GM12878 (cell line): ENCODE data around the gene RAD51B. TPM values are rescaled to one million over a fixed set of nuclear protein-coding genes. Genes with fewer than 3 reads are reported as not detected.

Experiments
- ATAC-seq: fragments of 200-7000 bp; cut with Tn5 transposase; 3 replicates; pipeline ENCODE4 v1.9.1; 2020; ENCODE audit warnings: mild to moderate bottlenecking, moderate library complexity
- BruUV-seq: library from RNA; stranded (reverse); fragments of 400-500 nt; replicated peaks from 2 replicates; lab custom pipeline; 2021; lab: Mats Ljungman, UMichigan
- CTCF ChIA-PET: fragments of 300-600 bp; sonication (Branson Sonifier 250); formaldehyde crosslinking; extraction: SDS; loops from one replicate; lab custom pipeline; 2021; ENCODE audit warnings: inconsistent platforms; lab: Yijun Ruan, JAX
- POLR2A ChIA-PET: fragments of 350-600 bp; formaldehyde crosslinking; extraction: SDS; loops from one replicate; lab custom pipeline; 2021; ENCODE audit warnings: inconsistent platforms; lab: Charles Lee
- RAD21 ChIA-PET: fragments of 300-600 bp; sonication (Branson Sonifier 250); formaldehyde crosslinking; loops from one replicate; lab custom pipeline; 2023; ENCODE audit warnings: antibody characterized with exemption; ENCODE audit not compliant: unreplicated experiment; lab: Charles Lee
- SMC1A ChIA-PET: fragments of 300-600 bp; sonication (Branson Sonifier 250); formaldehyde crosslinking; loops from one replicate; lab custom pipeline; 2023; ENCODE audit not compliant: unreplicated experiment, uncharacterized antibody; lab: Charles Lee
- DNase-seq: peaks from one replicate; pipeline ENCODE4 v3.0.0-alpha.2; 2011; ENCODE audit warnings: low read depth, low spot score
- FAIRE-seq: peaks from 3 replicates; lab custom pipeline; 2011; peaks lifted over from hg19 to GRCh38; lab: Jason Lieb, UNC
- H2AFZ ChIP-seq: 2 replicates; pipeline ENCODE4 v1.6.0; 2011; ENCODE audit warnings: low read depth, low read length, control low read depth; ENCODE audit not compliant: control insufficient read depth
- H3K27ac ChIP-seq: 2 replicates; pipeline ENCODE4 v1.5.1; 2011; ENCODE audit warnings: control low read depth; ENCODE audit not compliant: control insufficient read depth, insufficient read depth
- H3K27me3 ChIP-seq, 2 experiments: replicated peaks in 1 of 2; 2 replicates each; pipeline versions ENCODE4 v1.6.0 to v1.6.1; 2011; ENCODE audit warnings: low read length in 1 of 2; ENCODE audit not compliant: control insufficient read depth in 2 of 2, insufficient read depth in 2 of 2
- H3K36me3 ChIP-seq, 2 experiments: 2 replicates each; pipeline ENCODE4 v1.5.1; 2011; ENCODE audit warnings: low read length in 1 of 2; ENCODE audit not compliant: control insufficient read depth in 2 of 2, insufficient read depth in 2 of 2
- H3K4me1 ChIP-seq: 2 replicates; pipeline ENCODE4 v1.6.1; 2011; ENCODE audit warnings: mild to moderate bottlenecking, low read length, moderate library complexity, mixed read lengths; ENCODE audit not compliant: control insufficient read depth, insufficient read depth
- H3K4me2 ChIP-seq: 2 replicates; pipeline ENCODE4 v1.6.0; 2011; ENCODE audit warnings: control low read depth; ENCODE audit not compliant: control insufficient read depth, insufficient read depth
- H3K4me3 ChIP-seq: fragments of 200-600 bp; sonication (generic); 2 replicates; pipeline ENCODE4 v1.5.1; 2016
- H3K79me2 ChIP-seq: 2 replicates; pipeline ENCODE4 v1.6.0; 2011; ENCODE audit warnings: low read length; ENCODE audit not compliant: control insufficient read depth, insufficient read depth
- H3K9ac ChIP-seq: 2 replicates; pipeline ENCODE4 v1.8.0; 2011; ENCODE audit warnings: low read length, control low read depth, mixed read lengths; ENCODE audit not compliant: control insufficient read depth, insufficient read depth
- H3K9me3 ChIP-seq: replicated peaks from 3 replicates; pipeline ENCODE4 v1.5.1; 2011; ENCODE audit warnings: mild to moderate bottlenecking, low read length; ENCODE audit not compliant: control insufficient read depth, insufficient read depth
- H4K20me1 ChIP-seq: 2 replicates; pipeline ENCODE4 v1.6.0; 2011; ENCODE audit not compliant: control insufficient read depth, insufficient read depth
- CBX5 ChIP-seq: sonication (generic); IDR thresholded peaks from 2 replicates; pipeline ENCODE4 v1.6.1; 2016; ENCODE audit warnings: low read depth, moderate library complexity, mild to moderate bottlenecking, inconsistent platforms
- CHD4 ChIP-seq: fragments of 200-600 bp; sonication (generic); IDR thresholded peaks from 2 replicates; pipeline ENCODE4 v1.6.1; 2016; ENCODE audit warnings: mild to moderate bottlenecking
- CREB1 ChIP-seq: IDR thresholded peaks from 2 replicates; pipeline ENCODE4 v1.6.1; 2012; ENCODE audit warnings: low read depth, mild to moderate bottlenecking, inconsistent platforms
- DPF2 ChIP-seq: fragments of 450-650 bp; IDR thresholded peaks from 2 replicates; pipeline ENCODE4 v1.6.1; 2017; ENCODE audit warnings: mild to moderate bottlenecking
- PKNOX1 ChIP-seq: fragments of 450-650 bp; IDR thresholded peaks from 2 replicates; pipeline ENCODE4 v1.6.1; 2016; ENCODE audit warnings: mild to moderate bottlenecking
- POLR2AphosphoS2 ChIP-seq: IDR thresholded peaks from 2 replicates; pipeline ENCODE4 v1.6.1; 2011; ENCODE audit warnings: low read depth, mild to moderate bottlenecking, low read length, improper control_type of control experiment, moderate library complexity
- SMARCA5 ChIP-seq: fragments of 450-650 bp; IDR thresholded peaks from 2 replicates; pipeline ENCODE4 v1.6.1; 2017; ENCODE audit warnings: mild to moderate bottlenecking
- YBX1 ChIP-seq: fragments of 450-650 bp; IDR thresholded peaks from 2 replicates; pipeline ENCODE4 v1.6.1; 2016; ENCODE audit warnings: antibody characterized with exemption
- ZNF274 ChIP-seq: IDR thresholded peaks from one replicate; pipeline ENCODE4 v1.8.0; 2011; ENCODE audit not compliant: insufficient read length, insufficient read depth
- ZNF687 ChIP-seq: fragments of 450-650 bp; IDR thresholded peaks from 2 replicates; pipeline ENCODE4 v1.6.1; 2017; ENCODE audit warnings: mild to moderate bottlenecking, moderate library complexity
- WGBS: methylation state at CpG from one replicate; pipeline ENCODE4 v1.1.6; 2016; ENCODE audit warnings: low lambda C conversion rate; ENCODE audit not compliant: insufficient replicate concordance, insufficient coverage; ENCODE audit errors: missing lambda C conversion rate; 5-methylcytosine and 5-hydroxymethylcytosine counted together
- in situ Hi-C: fragments of 300-500 bp; cut with MboI; formaldehyde crosslinking; loops from 9 replicates; pipeline ENCODE4 v1.14.3; 2018; ENCODE audit warnings: mixed read lengths
- intact Hi-C: fragments of 100-400 bp; cut with micrococcal nuclease; formaldehyde crosslinking; loops from one replicate; pipeline ENCODE4 v1.14.2; 2022; ENCODE audit not compliant: unreplicated experiment
- polyA plus RNA-seq, 11 experiments: library from polyadenylated mRNA; depleted of rRNA in 4 of 11; unstranded in 6 of 11; stranded (reverse) in 5 of 11; fragments of >200 nt; fragmentation: Nextera tagmentation in 4 of 11; fragmentation: Illumina TruSeq in 1 of 11; extraction: Ambion mirVana in 4 of 11; extraction: Trizol in 1 of 11; gene quantifications; 1 replicate in 1 of 11; 2 replicates in 10 of 11; pipeline versions ENCODE4 v1.2.1 to v1.2.3, GENCODE V29; 2011 to 2016; ENCODE audit warnings: inconsistent platforms in 2 of 11, missing spikeins in 2 of 11, low read depth in 1 of 11
- total RNA-seq, 4 experiments: library from RNA; depleted of rRNA in 3 of 4; stranded (reverse); fragments of >200 nt in 3 of 4; fragmentation: Illumina TruSeq in 1 of 4; extraction: Trizol in 1 of 4; gene quantifications; 2 replicates each; pipeline versions ENCODE4 v1.2.1 to v1.2.3, GENCODE V29; 2013 to 2021
- TF ChIP-seq, protein P1 (sequence below): fragments of 450-650 bp; IDR thresholded peaks from 2 replicates; pipeline ENCODE4 v1.6.1; 2017; ENCODE audit warnings: antibody characterized with exemption, mild to moderate bottlenecking, moderate library complexity
- TF ChIP-seq, protein P2 (sequence below): IDR thresholded peaks from 2 replicates; pipeline ENCODE4 v1.6.1; 2011; ENCODE audit warnings: low read depth, low read length, improper control_type of control experiment, borderline replicate concordance

The RAD51B gene
- total and polyA plus RNA-seq, 10 of the 15 experiments (the other 5 are each of a cell fraction or from before 2014, with no cell fraction given), result 9.8 to 26.8 (median 21.3) TPM

DNA sequence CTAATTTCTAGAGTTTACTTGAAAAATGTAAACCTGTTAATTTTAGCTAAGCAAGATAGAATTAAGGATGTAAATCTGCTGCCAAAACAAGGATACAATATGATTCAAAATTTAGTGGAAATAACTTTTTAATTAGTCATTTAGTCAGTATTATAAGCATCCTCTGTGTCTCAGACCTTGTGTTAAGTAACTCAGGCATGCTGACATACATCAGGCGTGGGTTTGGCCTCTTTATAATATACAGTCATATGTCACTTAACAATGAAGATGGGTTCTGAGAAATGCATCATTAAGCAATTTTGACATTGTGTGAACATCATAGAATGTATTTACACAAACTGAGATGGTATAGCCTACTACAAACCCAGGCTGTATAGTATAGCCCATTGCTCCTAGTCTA is 586.4 kb downstream of the RAD51B start:
- Histone ChIP-seq H3K4me1 (peaks cover 61% of the 10 kb centered on the region), H3K9ac (no peak overlapping the region), H3K9me3 (no peaks in the 10 kb centered on the region; the same call in 2 of the 3 replicates), H2AFZ (no peak overlapping the region), H4K20me1 (no peaks in the 10 kb centered on the region), H3K79me2 (peaks cover 4% of the 10 kb centered on the region), H3K27ac (peak overlapping the region; percentile 100), H3K36me3 (no peaks in the 10 kb centered on the region), H3K4me2 (no peak overlapping the region), H3K27me3 (no peaks in the 10 kb centered on the region), H3K4me3 (no peak overlapping the region)
- no TSS peak for BruUV-seq
- in situ Hi-C loops (no loop called here), intact Hi-C loops (loop anchor here (2.0 to 10.0 kb wide), 3 partner anchors 279 to 461 kb away; partner anchors contain the start of gene ZFP36L1)
- ChIA-PET RAD21 (interaction anchor here (0.6 to 12.9 kb wide), 25 partner anchors 12 to 462 kb away, joined by 3 to 208 read pairs (median 11); partner anchors contain the start of gene ZFP36L1), CTCF (interaction anchor here (0.7 to 10.6 kb wide), 19 partner anchors 9 to 462 kb away, joined by 3 to 143 read pairs (median 5); no protein-coding TSS in a partner anchor), POLR2A (interaction anchor here (0.6 to 6.9 kb wide), 17 partner anchors 12 to 415 kb away, joined by 3 to 103 read pairs (median 6); partner anchors contain the start of gene ZFP36L1), SMC1A (interaction anchor here (0.8 to 13.3 kb wide), 27 partner anchors 11 to 419 kb away, joined by 3 to 251 read pairs (median 6); partner anchors contain the start of gene ZFP36L1)
- WGBS, result 95% methylated on average over 1 of the region's 1 CpG
- no peak for DNase-seq
- peak; percentile 5 for ATAC-seq
- TF ChIP-seq SMARCA5, result 0 out of 2 replicates have a peak, but pooled peaks have one; percentile 37
- TF ChIP-seq CREB1, result no peak
- TF ChIP-seq PKNOX1, result 0 out of 2 replicates have a peak, but pooled peaks have one; percentile 22
- no peak for TF ChIP-seq ZNF274
- TF ChIP-seq, protein P1, sequence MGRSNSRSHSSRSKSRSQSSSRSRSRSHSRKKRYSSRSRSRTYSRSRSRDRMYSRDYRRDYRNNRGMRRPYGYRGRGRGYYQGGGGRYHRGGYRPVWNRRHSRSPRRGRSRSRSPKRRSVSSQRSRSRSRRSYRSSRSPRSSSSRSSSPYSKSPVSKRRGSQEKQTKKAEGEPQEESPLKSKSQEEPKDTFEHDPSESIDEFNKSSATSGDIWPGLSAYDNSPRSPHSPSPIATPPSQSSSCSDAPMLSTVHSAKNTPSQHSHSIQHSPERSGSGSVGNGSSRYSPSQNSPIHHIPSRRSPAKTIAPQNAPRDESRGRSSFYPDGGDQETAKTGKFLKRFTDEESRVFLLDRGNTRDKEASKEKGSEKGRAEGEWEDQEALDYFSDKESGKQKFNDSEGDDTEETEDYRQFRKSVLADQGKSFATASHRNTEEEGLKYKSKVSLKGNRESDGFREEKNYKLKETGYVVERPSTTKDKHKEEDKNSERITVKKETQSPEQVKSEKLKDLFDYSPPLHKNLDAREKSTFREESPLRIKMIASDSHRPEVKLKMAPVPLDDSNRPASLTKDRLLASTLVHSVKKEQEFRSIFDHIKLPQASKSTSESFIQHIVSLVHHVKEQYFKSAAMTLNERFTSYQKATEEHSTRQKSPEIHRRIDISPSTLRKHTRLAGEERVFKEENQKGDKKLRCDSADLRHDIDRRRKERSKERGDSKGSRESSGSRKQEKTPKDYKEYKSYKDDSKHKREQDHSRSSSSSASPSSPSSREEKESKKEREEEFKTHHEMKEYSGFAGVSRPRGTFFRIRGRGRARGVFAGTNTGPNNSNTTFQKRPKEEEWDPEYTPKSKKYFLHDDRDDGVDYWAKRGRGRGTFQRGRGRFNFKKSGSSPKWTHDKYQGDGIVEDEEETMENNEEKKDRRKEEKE, result no peak
- TF ChIP-seq CHD4, result no peak
- no peak for TF ChIP-seq POLR2AphosphoS2
- no peak for TF ChIP-seq DPF2
- TF ChIP-seq, protein P2, sequence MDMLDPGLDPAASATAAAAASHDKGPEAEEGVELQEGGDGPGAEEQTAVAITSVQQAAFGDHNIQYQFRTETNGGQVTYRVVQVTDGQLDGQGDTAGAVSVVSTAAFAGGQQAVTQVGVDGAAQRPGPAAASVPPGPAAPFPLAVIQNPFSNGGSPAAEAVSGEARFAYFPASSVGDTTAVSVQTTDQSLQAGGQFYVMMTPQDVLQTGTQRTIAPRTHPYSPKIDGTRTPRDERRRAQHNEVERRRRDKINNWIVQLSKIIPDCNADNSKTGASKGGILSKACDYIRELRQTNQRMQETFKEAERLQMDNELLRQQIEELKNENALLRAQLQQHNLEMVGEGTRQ, result no peak
- TF ChIP-seq CBX5, result no peak
- TF ChIP-seq ZNF687, result 0 out of 2 replicates have a peak, but pooled peaks have one; percentile 41
- no peak for TF ChIP-seq YBX1
- FAIRE-seq, result no peak
